Activated naive CD4-positive, alpha-beta T cell treated with anti-CD3 and anti-CD28 coated beads, Interleukin-2, amount 50 U/mL, for 24 hours (primary cell): ENCODE results near the gene NCK2.

Experiments used
- H3K27ac Mint-ChIP-seq: one replicate; pipeline ENCODE4 v1.8.0; 2021; ENCODE audit warnings: mild to moderate bottlenecking, mixed read lengths
- H3K27me3 Mint-ChIP-seq: one replicate; pipeline ENCODE4 v1.8.0; 2021; ENCODE audit warnings: mixed read lengths
- H3K36me3 Mint-ChIP-seq: one replicate; pipeline ENCODE4 v1.8.0; 2021; ENCODE audit warnings: mixed read lengths
- H3K4me1 Mint-ChIP-seq: one replicate; pipeline ENCODE4 v1.8.0; 2021; ENCODE audit warnings: mixed read lengths
- H3K4me3 Mint-ChIP-seq: one replicate; pipeline ENCODE4 v1.8.0; 2021; ENCODE audit warnings: mild to moderate bottlenecking, mixed read lengths
- H3K9me3 Mint-ChIP-seq: one replicate; pipeline ENCODE4 v1.8.0; 2021; ENCODE audit warnings: mixed read lengths

NCK2 gene

GRCh38 chr2:105841551-105841950 is 96.8 kb downstream of the NCK2 start:
- Mint-ChIP-seq H3K36me3 (peaks cover 23% of the 10 kb centered on the region), H3K9me3 (peaks cover 5% of the 10 kb centered on the region), H3K4me3 (peak overlapping the region; percentile 27), H3K4me1 (peaks cover 92% of the 10 kb centered on the region), H3K27me3 (no peaks in the 10 kb centered on the region), H3K27ac (peak overlapping the region; percentile 92)

GRCh38 chr2:105842555-105842954 is 97.8 kb downstream of the NCK2 start:
- Mint-ChIP-seq H3K36me3 (peaks cover 18% of the 10 kb centered on the region), H3K4me1 (peaks cover 91% of the 10 kb centered on the region), H3K27ac (peak overlapping the region; percentile 88), H3K4me3 (peak overlapping the region; percentile 16), H3K9me3 (peaks cover 5% of the 10 kb centered on the region), H3K27me3 (no peaks in the 10 kb centered on the region)

GRCh38 chr2:105843476-105844374 is 99.0 kb downstream of the NCK2 start:
- peaks cover 17% of the 10 kb centered on the region for H3K36me3 Mint-ChIP-seq
- H3K27me3 Mint-ChIP-seq, result no peaks in the 10 kb centered on the region
- H3K4me1 Mint-ChIP-seq, result peaks cover 93% of the 10 kb centered on the region
- peak overlapping the region; percentile 82 for H3K27ac Mint-ChIP-seq
- peak overlapping the region; percentile 0 for H3K4me3 Mint-ChIP-seq
- H3K9me3 Mint-ChIP-seq, result peaks cover 5% of the 10 kb centered on the region

GRCh38 chr2:105845976-105846375 is 101.3 kb downstream of the NCK2 start:
- H3K4me3 Mint-ChIP-seq, result no peak overlapping the region
- H3K36me3 Mint-ChIP-seq, result peaks cover 11% of the 10 kb centered on the region
- H3K9me3 Mint-ChIP-seq, result peaks cover 5% of the 10 kb centered on the region
- peaks cover 92% of the 10 kb centered on the region for H3K4me1 Mint-ChIP-seq
- no peaks in the 10 kb centered on the region for H3K27me3 Mint-ChIP-seq
- peak overlapping the region; percentile 73 for H3K27ac Mint-ChIP-seq

- peaks cover 87% of the 10 kb centered on the region for H3K4me1 Mint-ChIP-seq
These were observed 102.3 kb downstream of the NCK2 start for GRCh38 chr2:105847056-105847455.

GRCh38 chr2:105848367-105848766 is 103.7 kb downstream of the NCK2 start:
- H3K27me3 Mint-ChIP-seq, result no peaks in the 10 kb centered on the region
- H3K4me3 Mint-ChIP-seq, result no peak overlapping the region
- peak overlapping the region; percentile 94 for H3K27ac Mint-ChIP-seq
- H3K36me3 Mint-ChIP-seq, result peaks cover 9% of the 10 kb centered on the region
- peaks cover 86% of the 10 kb centered on the region for H3K4me1 Mint-ChIP-seq
- no peaks in the 10 kb centered on the region for H3K9me3 Mint-ChIP-seq

More at GRCh38 chr2:105847056-105847455, 102.3 kb downstream of the NCK2 start:
- H3K36me3 Mint-ChIP-seq, result peaks cover 10% of the 10 kb centered on the region
- H3K9me3 Mint-ChIP-seq, result no peaks in the 10 kb centered on the region
- no peak overlapping the region for H3K4me3 Mint-ChIP-seq
- H3K27me3 Mint-ChIP-seq, result no peaks in the 10 kb centered on the region
- peak overlapping the region; percentile 36 for H3K27ac Mint-ChIP-seq

- Mint-ChIP-seq H3K27me3 (no peaks in the 10 kb centered on the region), H3K4me1 (peaks cover 83% of the 10 kb centered on the region), H3K36me3 (peaks cover 12% of the 10 kb centered on the region), H3K27ac (peak overlapping the region; percentile 94), H3K9me3 (no peaks in the 10 kb centered on the region), H3K4me3 (no peak overlapping the region)
These were observed 104.9 kb downstream of the NCK2 start for GRCh38 chr2:105849431-105850179.

GRCh38 chr2:105852066-105852465 is 107.4 kb downstream of the NCK2 start:
- peaks cover 11% of the 10 kb centered on the region for H3K36me3 Mint-ChIP-seq
- no peaks in the 10 kb centered on the region for H3K9me3 Mint-ChIP-seq
- peak overlapping the region; percentile 94 for H3K27ac Mint-ChIP-seq
- no peaks in the 10 kb centered on the region for H3K27me3 Mint-ChIP-seq
- H3K4me3 Mint-ChIP-seq, result no peak overlapping the region
- H3K4me1 Mint-ChIP-seq, result peaks cover 85% of the 10 kb centered on the region

- Mint-ChIP-seq H3K9me3 (no peaks in the 10 kb centered on the region), H3K4me1 (peaks cover 86% of the 10 kb centered on the region), H3K27me3 (no peaks in the 10 kb centered on the region), H3K27ac (peak overlapping the region; percentile 92), H3K36me3 (peaks cover 13% of the 10 kb centered on the region), H3K4me3 (peak overlapping the region; percentile 37)
These were observed 108.8 kb downstream of the NCK2 start for GRCh38 chr2:105853354-105854088.

- H3K9me3 Mint-ChIP-seq, result no peaks in the 10 kb centered on the region
- peaks cover 86% of the 10 kb centered on the region for H3K4me1 Mint-ChIP-seq
- H3K36me3 Mint-ChIP-seq, result peaks cover 16% of the 10 kb centered on the region
- peak overlapping the region; percentile 100 for H3K27ac Mint-ChIP-seq
- no peaks in the 10 kb centered on the region for H3K27me3 Mint-ChIP-seq
- H3K4me3 Mint-ChIP-seq, result peak overlapping the region; percentile 36
These were observed 110.3 kb downstream of the NCK2 start for GRCh38 chr2:105854972-105855371.

GRCh38 chr2:105856581-105856980 is 111.9 kb downstream of the NCK2 start:
- H3K4me1 Mint-ChIP-seq, result peaks cover 91% of the 10 kb centered on the region
- H3K36me3 Mint-ChIP-seq, result peaks cover 17% of the 10 kb centered on the region
- peak overlapping the region; percentile 85 for H3K4me3 Mint-ChIP-seq
- H3K27ac Mint-ChIP-seq, result peak overlapping the region; percentile 100
- H3K9me3 Mint-ChIP-seq, result no peaks in the 10 kb centered on the region
- no peaks in the 10 kb centered on the region for H3K27me3 Mint-ChIP-seq

- H3K9me3 Mint-ChIP-seq, result no peaks in the 10 kb centered on the region
- peaks cover 16% of the 10 kb centered on the region for H3K36me3 Mint-ChIP-seq
- H3K4me3 Mint-ChIP-seq, result peak overlapping the region; percentile 85
- H3K27me3 Mint-ChIP-seq, result no peaks in the 10 kb centered on the region
- peaks cover 91% of the 10 kb centered on the region for H3K4me1 Mint-ChIP-seq
- peak overlapping the region; percentile 100 for H3K27ac Mint-ChIP-seq
These were observed 112.5 kb downstream of the NCK2 start for GRCh38 chr2:105857076-105857740.

- Mint-ChIP-seq H3K36me3 (peaks cover 16% of the 10 kb centered on the region), H3K4me3 (peak overlapping the region; percentile 57), H3K9me3 (no peaks in the 10 kb centered on the region), H3K4me1 (peaks cover 95% of the 10 kb centered on the region), H3K27ac (peak overlapping the region; percentile 100), H3K27me3 (no peaks in the 10 kb centered on the region)
These were observed 114.4 kb downstream of the NCK2 start for GRCh38 chr2:105858868-105859693.

GRCh38 chr2:105859694-105859951 is 114.9 kb downstream of the NCK2 start:
- Mint-ChIP-seq H3K4me1 (peaks cover 98% of the 10 kb centered on the region), H3K36me3 (peaks cover 16% of the 10 kb centered on the region), H3K27me3 (no peaks in the 10 kb centered on the region), H3K4me3 (no peak overlapping the region), H3K27ac (peak overlapping the region; percentile 100), H3K9me3 (no peaks in the 10 kb centered on the region)
